NOMO-1 (cell line): ENCODE results near the gene ADAP1.
"Not testable (repeated sequence)": the region's sequence is repeated elsewhere in the genome, so short reads cannot be mapped to it uniquely, and the experiment has no call there.

Source experiments
- DNase-seq, 2 experiments: peaks; one replicate each; lab custom pipeline; 2025; ENCODE audit not compliant: unreplicated experiment in 2 of 2; lab: John Stamatoyannopoulos, UW

ADAP1 gene

GRCh38 chr7:943793-944192 lies 10.7 kb downstream of the ADAP1 start:
- DNase-seq: not testable (repeated sequence)

GRCh38 chr7:940599-941408 lies 13.7 kb downstream of the ADAP1 start:
- no peak for DNase-seq

- no peak for DNase-seq
These were observed 14.6 kb downstream of the ADAP1 start for GRCh38 chr7:939843-940242.

GRCh38 chr7:938546-939185 lies 15.8 kb downstream of the ADAP1 start:
- no peak for DNase-seq

GRCh38 chr7:937856-938484 lies 16.5 kb downstream of the ADAP1 start:
- peak; percentile 30 to 43 for DNase-seq

GRCh38 chr7:936386-937054 lies 18.0 kb downstream of the ADAP1 start:
- DNase-seq: peak; percentile 24 to 44

GRCh38 chr7:935874-936385 lies 18.6 kb downstream of the ADAP1 start:
- DNase-seq: no peak

DNA sequence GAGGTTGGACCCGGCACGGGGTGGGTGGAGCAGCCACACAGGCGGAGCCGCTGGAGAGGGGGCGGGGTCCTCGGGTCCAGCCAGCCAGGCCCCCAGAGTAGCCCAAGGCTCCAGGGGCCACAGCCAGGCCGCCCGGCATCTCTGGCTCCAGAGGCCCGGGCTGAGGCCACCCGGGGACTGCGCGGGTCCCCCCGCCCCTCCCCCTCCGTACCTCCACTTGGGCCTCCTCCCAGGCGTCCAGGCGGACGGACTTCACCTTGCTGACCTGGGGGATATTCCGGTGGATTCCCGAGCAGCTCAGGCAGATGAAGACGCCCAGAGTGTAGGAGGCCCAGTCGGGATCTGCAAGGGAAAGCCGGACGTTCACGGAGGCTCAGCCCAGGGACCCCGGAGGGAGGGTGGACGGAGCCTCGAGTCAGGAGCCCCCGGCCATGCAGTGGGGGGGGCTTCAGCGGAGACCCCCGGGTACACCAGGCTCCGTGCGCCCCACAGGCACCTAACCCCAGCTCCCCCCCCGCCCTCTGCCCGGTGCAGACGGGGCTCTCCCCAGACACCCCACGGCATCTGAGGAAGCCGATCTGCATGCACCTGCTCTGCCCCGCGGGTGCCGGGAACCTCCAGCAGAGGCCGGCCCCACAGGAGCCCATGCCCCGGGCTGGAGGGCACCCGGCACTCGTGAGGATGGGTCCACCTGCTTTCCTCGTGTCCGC lies 19.2 kb downstream of the ADAP1 start:
- DNase-seq: no peak

DNA sequence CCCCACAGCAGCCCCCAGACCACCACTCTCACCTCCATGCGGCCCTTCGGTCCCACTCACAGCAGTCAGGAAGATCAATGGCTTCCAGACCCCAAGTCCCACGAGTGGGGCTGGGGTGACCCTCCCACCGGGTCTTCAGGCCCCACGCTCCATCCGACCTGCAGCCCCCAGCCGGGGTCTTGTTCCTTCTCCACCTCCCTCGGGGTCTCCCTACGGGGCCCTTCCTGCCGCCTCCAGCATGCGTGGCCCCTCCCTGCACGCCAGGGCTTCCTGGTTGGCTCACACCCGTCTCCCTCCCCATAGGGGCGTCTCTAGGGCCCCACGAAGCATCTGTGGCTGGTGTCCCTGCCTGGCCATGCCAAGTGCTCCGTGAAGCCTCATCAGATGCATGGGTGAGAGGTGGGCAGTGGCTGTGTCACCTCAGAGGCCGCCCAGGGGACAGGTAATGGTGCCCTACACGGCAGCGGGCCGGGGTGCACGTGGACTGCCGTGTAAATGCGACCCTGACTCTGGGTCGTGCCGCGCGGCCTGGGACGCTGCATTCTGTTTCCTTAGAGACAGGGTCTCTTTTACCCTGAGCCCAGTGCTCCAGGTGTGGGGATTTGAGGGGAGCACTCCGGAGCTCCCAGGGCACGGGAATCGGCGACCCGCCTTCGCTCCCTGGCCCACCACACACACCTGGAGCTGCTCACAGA lies 19.9 kb downstream of the ADAP1 start:
- DNase-seq: no peak

- DNase-seq: no peak
These were observed 21.9 kb downstream of the ADAP1 start for GRCh38 chr7:932651-932975.

- DNase-seq: no peak
These were observed 22.4 kb downstream of the ADAP1 start for GRCh38 chr7:931871-932650.

DNA sequence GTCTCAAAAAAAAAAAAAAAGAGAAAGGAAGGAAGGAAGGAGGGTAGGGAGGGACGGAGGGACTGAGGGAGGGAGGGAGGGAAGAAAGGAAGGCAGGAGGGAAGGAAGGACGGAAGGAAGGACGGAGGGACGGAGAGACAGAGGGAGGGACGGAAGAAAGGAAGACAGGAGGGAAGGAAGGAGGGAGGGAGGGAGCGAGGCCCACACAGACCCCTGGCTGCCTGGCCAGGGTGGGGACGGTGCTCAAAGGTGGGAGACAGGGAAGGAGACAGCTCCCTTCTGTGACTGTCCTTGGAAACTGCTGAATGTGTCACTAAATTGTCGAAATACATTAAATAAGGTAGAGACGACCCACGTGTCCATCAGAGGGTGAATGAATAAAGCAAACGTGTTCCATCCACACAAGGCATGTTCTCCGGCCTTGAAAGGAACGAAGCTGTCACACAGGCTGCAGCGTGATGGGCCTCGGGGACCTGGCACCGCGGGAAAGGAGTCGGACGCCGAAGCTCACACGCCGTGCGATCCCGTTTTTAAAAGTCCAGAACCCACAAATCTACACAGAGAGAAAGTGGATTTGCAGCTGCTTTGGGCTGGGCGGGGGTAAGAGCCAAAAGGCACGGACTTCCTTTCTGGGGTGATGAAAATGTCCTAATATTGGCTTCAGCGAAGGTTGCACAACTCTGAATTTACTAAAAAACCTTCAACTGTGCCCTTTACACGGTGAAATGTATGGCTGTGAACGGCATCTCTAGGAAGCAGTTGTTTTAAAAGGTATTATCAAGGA lies 23.3 kb downstream of the ADAP1 start:
- peak; percentile 70 to 82 for DNase-seq

- DNase-seq: no peak
These were observed 25.2 kb downstream of the ADAP1 start for GRCh38 chr7:929311-929711.

- DNase-seq: no peak
These were observed 27.3 kb downstream of the ADAP1 start for GRCh38 chr7:927031-927671.

DNA sequence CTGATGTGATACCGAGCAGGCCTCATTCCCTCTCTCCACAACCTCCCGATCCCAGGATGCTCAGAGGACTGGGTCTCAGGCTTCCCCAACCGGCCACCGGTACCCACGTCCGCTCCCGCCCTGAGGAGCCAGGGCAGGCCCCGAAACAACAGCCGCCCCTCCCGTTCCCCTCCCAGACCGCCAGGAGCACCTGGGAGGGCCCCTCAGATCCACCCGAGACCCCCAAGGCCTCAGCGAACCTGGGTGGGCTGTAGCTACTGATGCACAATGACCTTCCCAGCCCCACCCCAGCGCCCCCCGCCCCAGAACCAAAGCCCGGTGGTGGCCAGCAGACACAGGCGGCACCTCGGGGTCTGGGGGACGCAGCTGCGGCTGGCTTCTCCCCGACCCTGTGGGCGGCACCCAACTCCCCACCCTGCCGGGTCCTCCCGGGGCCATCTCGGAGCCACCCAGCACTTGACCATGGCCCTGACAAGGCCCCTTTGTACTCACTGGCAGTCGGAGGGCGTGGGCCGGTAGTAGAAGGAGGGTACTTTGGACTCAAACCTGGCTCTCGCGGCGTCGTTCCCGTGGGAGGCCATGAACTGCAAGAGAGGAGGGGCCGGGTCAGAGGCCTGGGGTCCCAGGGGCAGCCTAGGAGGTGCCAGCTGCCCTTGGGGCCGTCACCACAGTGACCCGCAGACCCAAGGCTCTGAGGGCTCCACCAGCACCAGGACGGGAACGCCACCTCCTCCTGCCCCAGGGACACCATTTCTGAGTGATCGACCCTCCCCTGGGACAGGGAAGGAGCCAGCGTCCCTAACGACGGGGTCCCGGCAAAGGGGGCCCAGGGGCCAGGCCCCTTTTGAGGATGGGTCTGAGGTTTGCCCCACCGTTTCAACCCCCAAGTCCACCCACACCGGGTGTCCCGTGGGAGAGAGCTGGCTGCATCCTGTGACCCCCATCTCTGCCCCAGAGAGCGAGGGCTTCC lies 28.1 kb downstream of the ADAP1 start:
- no peak for DNase-seq

GRCh38 chr7:925601-926000 lies 28.9 kb downstream of the ADAP1 start:
- DNase-seq: no peak
